Astrocyte of the hippocampus (primary cell): ENCODE measurements around the gene CALML3.

Experiments used
- DNase-seq: peaks from one replicate; pipeline ENCODE4 v3.0.0; 2011; ENCODE audit warnings: low read depth, low spot score

CALML3 gene

DNA sequence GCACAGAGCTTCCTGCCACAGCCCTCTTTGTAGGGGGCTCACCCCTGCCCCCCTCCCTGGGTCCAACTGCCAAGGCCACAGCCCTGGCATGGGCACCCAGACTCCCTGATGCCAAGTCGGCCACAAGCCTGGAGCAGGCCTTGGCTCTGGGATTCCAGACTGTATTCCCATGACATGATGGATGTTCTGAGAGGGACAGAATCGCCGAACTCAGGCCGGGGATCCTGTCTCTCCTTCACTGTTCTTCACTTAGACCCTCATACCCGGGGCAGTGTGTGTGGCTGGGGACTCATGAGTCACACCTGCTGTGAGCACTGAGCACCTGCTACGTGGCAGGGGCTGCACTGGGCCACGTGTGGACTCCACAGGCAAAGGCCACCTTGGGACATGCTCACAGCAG lies 33.3 kb upstream of the CALML3 start:
- DNase-seq: no peak

DNA sequence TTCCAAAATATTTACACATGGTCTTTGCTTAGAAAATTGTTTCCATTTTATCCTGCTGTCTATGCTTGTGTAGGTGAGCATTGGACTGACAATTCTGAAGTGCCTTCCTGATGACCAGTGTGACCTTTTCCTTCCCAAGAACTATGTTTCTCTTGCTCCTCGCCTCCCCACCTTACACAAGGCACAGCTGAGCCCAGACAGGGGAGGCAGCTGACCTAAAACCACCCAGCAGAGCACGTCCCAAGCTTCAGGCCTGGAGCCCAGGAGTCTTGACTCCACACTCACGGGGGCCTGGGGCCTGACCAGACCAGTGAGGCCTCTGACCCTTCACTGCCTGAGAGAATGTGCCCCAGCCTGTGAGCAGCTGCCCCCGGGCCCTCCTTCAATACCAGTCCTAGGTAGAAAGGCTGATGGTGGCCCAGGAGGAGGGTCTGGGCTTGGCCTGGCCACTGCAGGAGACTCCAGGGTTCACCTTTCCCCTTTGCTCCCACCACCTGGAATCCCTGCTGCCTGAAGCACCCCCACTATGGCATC lies 32.4 kb upstream of the CALML3 start:
- no peak for DNase-seq

GRCh38 chr10:5492929-5493576 lies 31.7 kb upstream of the CALML3 start:
- no peak for DNase-seq

DNA sequence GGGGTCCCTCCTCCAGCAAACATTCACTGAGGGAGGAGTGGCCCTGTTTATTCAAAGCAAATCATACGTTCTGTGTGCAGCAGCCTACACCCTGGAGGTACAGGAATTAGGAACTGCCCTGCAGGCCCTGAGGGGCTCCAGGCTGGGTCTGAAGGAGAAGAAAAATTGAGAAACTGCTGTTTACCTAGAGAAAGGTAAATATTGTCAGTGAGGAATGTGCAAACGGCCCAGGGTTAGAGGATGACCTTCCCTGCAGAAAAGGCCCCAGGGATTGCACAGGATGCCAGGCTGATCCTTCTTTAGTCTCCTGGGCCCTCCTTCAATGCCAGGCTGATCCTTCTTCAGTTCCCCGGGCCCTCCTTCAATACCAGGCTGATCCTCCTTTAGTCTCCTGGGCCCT lies 31.1 kb upstream of the CALML3 start:
- no peak for DNase-seq

DNA sequence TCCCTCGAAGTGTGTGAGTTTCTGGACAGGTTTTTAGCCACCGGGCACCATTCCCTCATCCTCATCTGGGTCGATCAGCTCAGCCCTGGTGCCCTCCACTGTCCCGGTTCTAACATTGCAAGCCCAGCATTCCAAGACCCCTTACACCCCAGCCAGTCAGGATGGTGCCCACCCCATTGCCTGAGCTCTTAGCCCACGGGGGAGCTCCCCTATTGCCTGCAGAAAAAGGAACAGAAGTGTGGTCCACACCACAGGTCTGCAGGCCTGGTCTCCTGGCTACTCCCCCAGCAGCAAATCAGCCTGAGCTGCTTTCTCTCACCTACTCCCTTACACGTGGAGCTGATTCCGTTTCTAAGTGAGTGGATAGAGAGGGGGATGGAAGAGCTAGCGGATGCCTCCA lies 30.1 kb upstream of the CALML3 start:
- no peak for DNase-seq

GRCh38 chr10:5496261-5497250 lies 28.2 kb upstream of the CALML3 start:
- DNase-seq: no peak

GRCh38 chr10:5497289-5497688 lies 27.5 kb upstream of the CALML3 start:
- no peak for DNase-seq

- no peak for DNase-seq
Observed at GRCh38 chr10:5497948-5498730, 26.6 kb upstream of the CALML3 start.

DNA sequence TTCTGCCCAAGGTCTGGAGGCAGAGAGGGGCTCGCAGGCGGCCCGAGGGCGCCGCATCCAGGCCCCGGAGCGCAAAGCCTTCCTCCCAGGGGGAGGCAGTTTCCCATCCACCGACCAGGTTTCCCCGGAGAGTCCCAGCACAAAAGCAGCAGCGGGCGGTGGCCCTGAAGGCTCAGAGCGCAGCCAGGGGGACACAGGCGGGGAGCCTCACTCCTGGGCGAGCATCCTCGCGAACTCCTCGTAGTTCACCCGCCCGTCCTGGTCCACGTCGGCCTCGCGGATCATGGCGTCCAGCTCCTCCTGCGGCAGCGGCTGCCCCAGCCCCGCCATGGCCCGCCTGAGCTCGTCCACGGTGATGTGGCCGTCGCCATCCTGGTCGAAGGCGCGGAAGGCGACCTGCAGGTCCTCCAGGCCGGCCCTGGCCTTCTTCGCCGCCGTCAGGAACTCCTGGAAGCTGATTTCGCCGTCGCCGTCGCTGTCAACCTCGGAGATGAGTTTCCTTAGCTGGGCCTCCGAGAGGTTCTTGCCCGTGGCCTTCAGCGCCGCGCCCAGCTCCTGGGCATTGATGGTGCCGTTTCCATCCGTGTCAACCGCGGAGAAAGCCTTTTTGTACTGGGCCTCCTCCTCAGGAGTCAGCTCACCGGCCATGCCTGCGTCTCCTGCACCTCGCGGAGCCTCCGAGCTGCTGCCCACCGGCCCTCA lies 25.8 kb upstream of the CALML3 start:
- DNase-seq: no peak

DNA sequence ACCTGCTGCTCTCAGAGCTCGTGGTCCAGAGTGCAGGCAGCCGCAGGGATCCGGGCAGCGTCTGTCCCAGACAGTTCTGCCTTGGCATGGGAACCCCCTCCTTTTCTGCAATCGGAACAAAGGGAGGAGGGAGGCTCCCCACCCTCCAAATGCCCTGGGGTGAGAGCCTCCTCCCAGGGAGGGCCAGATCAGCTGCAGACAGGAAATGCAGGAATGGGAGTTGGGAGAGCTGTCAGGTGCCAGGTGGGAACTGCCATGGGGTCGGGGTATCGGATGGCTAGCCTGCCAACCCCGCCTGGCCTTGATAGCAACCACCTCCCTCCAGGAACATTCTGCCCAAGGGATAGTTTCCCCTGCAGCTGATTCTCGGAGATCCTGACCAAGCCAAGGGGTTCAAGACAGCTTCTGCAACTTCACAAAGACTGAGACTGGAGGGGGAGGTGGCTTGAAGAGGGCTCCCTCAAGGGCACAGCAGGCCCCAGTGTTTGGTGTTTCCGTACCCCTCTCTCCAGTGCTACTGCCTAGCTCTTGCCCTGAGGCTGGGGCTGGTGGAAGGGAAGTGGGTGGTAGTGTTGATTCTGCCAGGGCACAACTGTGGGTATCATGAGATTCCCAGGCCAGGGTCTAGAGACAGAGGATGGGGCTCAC lies 25.1 kb upstream of the CALML3 start, which contains the start of gene CALML5:
CALML5 (minus strand) TSS at position 78 of the 648 bp plus-strand sequence. CDS start 132 bp downstream, outside the sequence.
- no peak for DNase-seq

GRCh38 chr10:5500162-5500670 lies 24.5 kb upstream of the CALML3 start:
- no peak for DNase-seq

DNA sequence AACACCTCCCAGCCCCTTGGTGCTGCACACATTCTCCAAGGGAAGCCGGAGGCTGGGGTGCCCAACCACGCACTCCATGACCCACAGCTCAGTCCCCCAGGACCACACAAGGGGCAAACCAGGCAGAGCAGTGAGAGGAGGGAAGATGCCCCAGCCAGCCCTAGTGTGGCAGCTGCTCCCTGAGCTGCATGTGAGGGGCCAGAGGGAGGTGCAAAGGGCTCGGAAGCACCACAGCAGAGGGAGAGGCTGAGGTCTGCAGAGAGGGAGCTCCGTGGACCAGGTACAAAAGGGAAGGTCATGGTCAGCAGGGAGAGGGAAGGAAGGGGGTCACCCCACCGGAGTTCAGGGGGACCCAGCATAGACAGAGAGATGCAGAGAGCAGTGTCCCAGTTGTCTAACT lies 23.9 kb upstream of the CALML3 start:
- DNase-seq: no peak

DNA sequence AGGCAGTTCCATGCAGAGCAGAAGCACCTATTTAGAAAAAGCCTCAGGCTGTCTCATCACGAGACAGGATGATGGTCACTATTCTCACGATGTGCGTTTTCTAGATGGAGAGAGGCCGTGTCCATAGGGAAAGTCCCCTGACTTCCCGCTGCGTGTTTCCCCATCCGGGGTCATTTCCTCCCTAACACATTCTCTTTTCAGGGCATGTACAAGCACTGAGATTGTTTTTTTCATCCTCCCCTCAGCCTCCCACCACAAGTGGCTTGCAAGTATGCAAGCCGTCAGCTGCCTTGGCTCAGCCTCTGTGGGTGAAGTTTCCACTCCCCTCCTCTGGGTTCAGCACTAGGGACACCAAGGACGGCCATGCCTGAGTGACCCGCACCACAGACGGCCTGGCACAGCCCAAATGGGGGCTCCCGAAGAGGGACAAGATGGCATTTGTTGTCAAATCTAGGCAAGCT lies 22.7 kb upstream of the CALML3 start:
- DNase-seq: peak; percentile 14

GRCh38 chr10:5502571-5503476 lies 21.9 kb upstream of the CALML3 start:
- no peak for DNase-seq

DNA sequence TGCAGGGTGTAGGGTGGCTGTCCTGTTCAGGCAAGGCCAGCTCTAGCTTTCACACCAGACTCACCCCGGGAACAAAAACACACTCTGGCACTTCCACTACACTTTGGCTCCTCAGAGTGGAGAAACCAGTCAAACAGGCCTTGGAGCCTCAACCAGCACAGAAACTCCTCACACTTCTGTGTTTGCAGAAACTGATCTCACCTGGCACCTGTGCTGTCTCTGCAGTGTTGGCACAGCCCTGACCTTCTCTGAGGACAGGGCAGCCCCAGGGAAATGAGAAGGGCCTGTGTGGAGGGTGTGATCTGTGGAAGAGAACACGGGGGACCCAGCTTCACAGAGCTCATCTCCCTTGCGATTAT lies 21.3 kb upstream of the CALML3 start:
- no peak for DNase-seq

GRCh38 chr10:5504146-5505072 lies 20.4 kb upstream of the CALML3 start:
- no peak for DNase-seq

- no peak for DNase-seq
Observed at GRCh38 chr10:5506246-5506645, 18.5 kb upstream of the CALML3 start.
